Stimulated activated CD4-positive, alpha-beta T cell treated with anti-CD3 and anti-CD28 coated beads, Interleukin-4, amount 100 ng/mL, for 24 hours (primary cell): ENCODE data around the gene GIPC3.

ENCODE experiments used
- DNase-seq: peaks from one replicate; pipeline ENCODE4 v3.0.0-alpha.2; 2020

GIPC3 gene

GRCh38 chr19:3585301-3586126 is at the start of gene GIPC3:
TSS of gene GIPC3 (plus strand) at chr19:3585478. CDS start at chr19:3585598, 120 bp downstream.
- no peak for DNase-seq

GRCh38 chr19:3535563-3535965 is 49.7 kb upstream of the GIPC3 start:
- no peak for DNase-seq

GRCh38 chr19:3535981-3536380 is 49.3 kb upstream of the GIPC3 start:
- no peak for DNase-seq

GRCh38 chr19:3536429-3537100 is 48.7 kb upstream of the GIPC3 start:
- DNase-seq, result no peak

GRCh38 chr19:3537101-3537437 is 48.2 kb upstream of the GIPC3 start:
- no peak for DNase-seq

- no peak for DNase-seq
These were observed 47.6 kb upstream of the GIPC3 start for GRCh38 chr19:3537438-3538240.

GRCh38 chr19:3538258-3538929 is 46.9 kb upstream of the GIPC3 start:
- DNase-seq, result no peak

- DNase-seq, result no peak
These were observed 46.1 kb upstream of the GIPC3 start, which contains the start of gene TEKTIP1 for GRCh38 chr19:3538965-3539755. TSS of gene TEKTIP1 (plus strand) at chr19:3539174. CDS start at chr19:3539178, 4 bp downstream.

GRCh38 chr19:3539756-3540118 is 45.5 kb upstream of the GIPC3 start:
- no peak for DNase-seq

GRCh38 chr19:3543150-3544057 is 41.9 kb upstream of the GIPC3 start:
- no peak for DNase-seq

GRCh38 chr19:3544058-3544376 is 41.3 kb upstream of the GIPC3 start:
- no peak for DNase-seq

GRCh38 chr19:3544742-3545668 is 40.3 kb upstream of the GIPC3 start:
- DNase-seq, result peak; percentile 83

- DNase-seq, result no peak
These were observed 39.6 kb upstream of the GIPC3 start for GRCh38 chr19:3545669-3546034.

GRCh38 chr19:3546119-3546518 is 39.2 kb upstream of the GIPC3 start:
- DNase-seq, result no peak

- peak; percentile 39 for DNase-seq
These were observed 38.0 kb upstream of the GIPC3 start for GRCh38 chr19:3547301-3547731.

- DNase-seq, result no peak
These were observed 37.5 kb upstream of the GIPC3 start for GRCh38 chr19:3547767-3548282.

GRCh38 chr19:3548606-3549005 is 36.7 kb upstream of the GIPC3 start:
- no peak for DNase-seq

- no peak for DNase-seq
These were observed 35.5 kb upstream of the GIPC3 start for GRCh38 chr19:3549816-3550215.

GRCh38 chr19:3550947-3551791 is 34.1 kb upstream of the GIPC3 start:
- DNase-seq, result no peak
